Pancreas (tissue), 10 donors: ENCODE data around the gene SLC16A4. TPM values are rescaled to one million over a fixed set of nuclear protein-coding genes. Genes with fewer than 3 reads are reported as not detected.
"Not testable (repeated sequence)": the region's sequence is repeated elsewhere in the genome, so short reads cannot be mapped to it uniquely, and the experiment has no call there.

Experiments
- ATAC-seq, 4 donors: fragments of 200-7000 bp; cut with Tn5 transposase; one replicate each; pipeline versions ENCODE4 v1.8.0 to v1.9.1; 2020; ENCODE audit warnings: mild to moderate bottlenecking in 4 of 4, moderate library complexity in 4 of 4
- DNase-seq, 6 donors: peaks; one replicate each; pipeline ENCODE4 v3.0.0-alpha.2; 2020
- FAIRE-seq: peaks from 2 replicates; lab custom pipeline; 2012; peaks lifted over from hg19 to GRCh38; lab: Jason Lieb, UNC
- H3K27ac ChIP-seq, 4 donors: fragments of 200-600 bp; sonication (generic); 1 replicate in 3 of 4; 2 replicates in 1 of 4; pipeline versions ENCODE4 v1.5.0 to v1.8.0; 2020
- H3K27me3 ChIP-seq, 4 donors: fragments of 200-600 bp; one replicate each; pipeline ENCODE4 v1.8.0; 2021
- H3K36me3 ChIP-seq, 3 donors: fragments of 200-600 bp; sonication (generic) in 1 of 3; one replicate each; pipeline versions ENCODE4 v1.5.0 to v1.8.0; 2020 to 2021
- H3K4me1 ChIP-seq, 3 donors: fragments of 200-600 bp; one replicate each; pipeline ENCODE4 v1.8.0; 2021
- H3K4me3 ChIP-seq, 4 donors: fragments of 200-600 bp; sonication (generic) in 2 of 4; one replicate each; pipeline versions ENCODE4 v1.5.0 to v1.8.0; 2020 to 2021
- H3K9me3 ChIP-seq, 4 donors: fragments of 200-600 bp; one replicate each; pipeline ENCODE4 v1.8.0; 2021
- CTCF ChIP-seq, 4 donors: fragments of 200-600 bp; sonication (generic) in 3 of 4; IDR thresholded peaks; one replicate each; pipeline versions ENCODE4 v1.5.0 to v1.8.0; 2021; ENCODE audit warnings: antibody characterized with exemption in 4 of 4
- WGBS, 2 donors: extraction: QIAGEN DNeasy Blood & Tissue Kit; methylation state at CpG; one replicate each; pipeline ENCODE4 v1.1.7; 2013; 5-methylcytosine and 5-hydroxymethylcytosine counted together
- intact Hi-C, 3 donors: fragments of 100-400 bp; cut with DNase I; formaldehyde crosslinking; loops; one replicate each; pipeline versions ENCODE4 v1.11.1 to v1.14.2; 2022
- polyA plus RNA-seq, 2 donors: library from polyadenylated mRNA; stranded (reverse); fragments of 200-250 nt; gene quantifications; one replicate each; pipeline ENCODE4 v1.2.3, GENCODE V29; 2013
- total RNA-seq, 6 donors: library from RNA; stranded (reverse); fragmentation: NEBNext Ultra II Directional in 4 of 6; extraction: Animal tissue kit (Norgen Biotek cat#: 25700) in 4 of 6; gene quantifications; one replicate each; pipeline versions ENCODE4 v1.2.1 to v1.2.4, GENCODE V29; 2021 to 2023
- donor health status: healthy with polysubstance abuse.
- donor health status: DM: no; HTN: no; CAD: no; lungs with moderate emphysema.
- donor health status: DM: no; HTN: no; CAD: no.
- donor health status: control.
- donor health status: control.
- donor health status: Bipolar disorder and iron deficiency.
- donor health status: DM: yes; HTN: yes; CAD: no.
- donor health status: DM: no; HTN: no; CAD: no.
- donor health status: DM: no; HTN: no; CAD: no.
- donor health status: DM: yes; HTN: yes; CAD: no.

Gene SLC16A4
- total and polyA plus RNA-seq, 8 donors: 0.32 to 1.8 (median 0.52) TPM

GRCh38 chr1:110420023-110420662, 29.3 kb upstream of the SLC16A4 start:
- H3K27me3 ChIP-seq: no peaks in the 10 kb centered on the region
- no peak overlapping the region for H3K4me3 ChIP-seq
- no peaks in the 10 kb centered on the region for H3K36me3 ChIP-seq
- no peak for FAIRE-seq
- WGBS, 2 donors: 72 to 77% methylated on average over 10 of the region's 10 CpGs
- intact Hi-C loops: no loop called here
- no peak for ATAC-seq
- no peaks in the 10 kb centered on the region for H3K9me3 ChIP-seq
- no peak for DNase-seq
- no peaks in the 10 kb centered on the region for H3K4me1 ChIP-seq
- H3K27ac ChIP-seq: no peak overlapping the region
- no peak for TF ChIP-seq CTCF (IDR thresholded peaks at IDR 0.05)

GRCh38 chr1:110418729-110419128, 27.9 kb upstream of the SLC16A4 start:
- Histone ChIP-seq H3K27me3 (no peaks in the 10 kb centered on the region), H3K27ac (no peak overlapping the region), H3K4me1 (no peaks in the 10 kb centered on the region), H3K36me3 (no peaks in the 10 kb centered on the region), H3K4me3 (no peak overlapping the region), H3K9me3 (no peaks in the 10 kb centered on the region)
- DNase-seq: no peak
- WGBS, 2 donors: 81 to 86% methylated on average over 1 of the region's 1 CpG
- intact Hi-C loops: no loop called here
- no peak for TF ChIP-seq CTCF (IDR thresholded peaks at IDR 0.05)
- ATAC-seq: no peak
- FAIRE-seq: no peak

- not testable (repeated sequence) for H3K27me3 ChIP-seq, H3K9me3 ChIP-seq, H3K4me1 ChIP-seq, H3K27ac ChIP-seq, DNase-seq, FAIRE-seq, ATAC-seq, H3K4me3 ChIP-seq, H3K36me3 ChIP-seq
- intact Hi-C loops: loop anchor here in 1 of 3 donors (5.0 kb wide), 1 partner anchor 84 kb away; no protein-coding TSS in a partner anchor
- WGBS, 2 donors: 74 to 79% methylated on average over 1 of the region's 1 CpG
These were observed 22.2 kb upstream of the SLC16A4 start for GRCh38 chr1:110413045-110413444.

- DNase-seq (peak in 5 of 6 donors; percentile 28 to 70 (median 57)), FAIRE-seq (no peak), ATAC-seq (peak; percentile 35 to 72 (median 62))
- Histone ChIP-seq H3K27ac (no peak overlapping the region), H3K27me3 (no peaks in the 10 kb centered on the region), H3K4me3 (no peak overlapping the region), H3K36me3 (no peaks in the 10 kb centered on the region), H3K9me3 (no peaks in the 10 kb centered on the region), H3K4me1 (peaks cover 0 to 5% (median 0%) of the 10 kb centered on the region in 3 donors)
- 30 to 41% methylated on average over 4 of the region's 4 CpGs for WGBS, 2 donors
- intact Hi-C loops: loop anchor here in 1 of 3 donors (5.0 kb wide), 1 partner anchor 85 kb away; no protein-coding TSS in a partner anchor
- TF ChIP-seq CTCF (IDR thresholded peaks at IDR 0.05): peak; percentile 33 to 57 (median 47)
These were observed 21.8 kb upstream of the SLC16A4 start for GRCh38 chr1:110412576-110412975.

GRCh38 chr1:110411173-110411735, 20.4 kb upstream of the SLC16A4 start:
- no peak for TF ChIP-seq CTCF (IDR thresholded peaks at IDR 0.05)
- Histone ChIP-seq H3K27ac (no peak overlapping the region), H3K4me3 (no peak overlapping the region), H3K9me3 (no peaks in the 10 kb centered on the region), H3K27me3 (no peaks in the 10 kb centered on the region), H3K36me3 (no peaks in the 10 kb centered on the region), H3K4me1 (peaks cover 3 to 7% (median 5%) of the 10 kb centered on the region in 3 donors)
- no peak for DNase-seq
- 80 to 88% methylated on average over 7 of the region's 7 CpGs for WGBS, 2 donors
- no peak for ATAC-seq
- FAIRE-seq: no peak
- intact Hi-C loops: loop anchor here in 1 of 3 donors (5.0 kb wide), 1 partner anchor 86 kb away; no protein-coding TSS in a partner anchor
